ENCODE data around the gene HOOK2. TPM values are rescaled to one million over a fixed set of nuclear protein-coding genes. Genes with fewer than 3 reads are reported as not detected.
"Not testable (repeated sequence)": the region's sequence is repeated elsewhere in the genome, so short reads cannot be mapped to it uniquely, and the experiment has no call there.

Gene HOOK2
- total and polyA plus RNA-seq, 4 experiments from 2014 or later = 2.6 to 24.2 (median 13.3) TPM

DNA sequence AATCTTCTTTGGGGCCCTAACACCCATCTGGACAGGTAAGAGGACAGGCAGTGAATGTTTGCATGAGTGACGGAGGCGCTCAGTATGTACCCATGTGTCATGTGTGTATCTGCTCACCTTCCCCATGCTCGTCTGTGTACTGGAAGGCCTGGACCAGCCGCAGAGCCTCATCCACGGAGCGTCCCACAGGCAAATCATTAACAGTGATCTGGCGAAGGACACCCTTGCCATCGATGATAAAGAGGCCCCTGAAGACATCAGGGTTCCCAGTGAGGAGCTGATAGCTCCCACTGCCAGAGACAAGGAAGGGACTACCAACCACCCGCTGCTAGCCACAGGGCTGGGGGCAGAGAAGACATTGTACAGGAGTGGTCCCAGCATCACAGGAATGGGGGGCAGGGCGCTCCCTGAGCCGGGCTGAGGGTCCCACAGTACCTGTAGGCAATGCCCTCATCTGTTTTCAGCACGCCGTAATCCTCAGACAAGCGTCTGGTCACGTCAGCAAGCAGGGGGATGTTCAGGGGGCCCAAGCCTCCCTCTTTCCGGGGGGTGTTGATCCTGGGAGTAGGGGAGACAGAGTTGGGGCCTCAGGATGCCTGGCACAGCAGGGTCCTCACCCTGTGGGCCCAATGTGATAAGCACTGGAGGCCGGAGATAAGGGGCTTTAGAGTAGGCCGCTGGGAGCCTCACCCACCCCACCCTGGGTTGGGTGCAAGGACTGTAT lies 24.6 kb upstream of the HOOK2 start:
- Mint-ChIP-seq H3K4me1 (peaks cover 22 to 45% (median 33%) of the 10 kb centered on the region in 4 donors), H3K4me3 (peak overlapping the region; percentile 85 to 92 (median 90)), H3K27ac (peak overlapping the region in 2 of 7 donors; percentile 7 to 85), H3K36me3 (peaks cover 4 to 22% of the 10 kb centered on the region in 2 donors), H3K9me3 (no peaks in the 10 kb centered on the region), H3K27me3 (no peaks in the 10 kb centered on the region)
- CTCF ChIA-PET (ENCODE audit: partially characterized antibody) = interaction anchor here (0.9 to 17.4 kb wide), 3 partner anchors 29 to 63 kb away, joined by 3 to 906 read pairs (median 15); partner anchors contain the start of genes GET3 and HOOK2
- peaks cover 14% of the 10 kb centered on the region for H3K36me3 ChIP-seq (ENCODE audit: insufficient read depth, low read length)
- no peaks in the 10 kb centered on the region for H3K9me3 ChIP-seq (ENCODE audit: control insufficient read depth in 1 of 2, low read length in 2 of 2)
- peak overlapping the region in 1 of 2 donors; percentile 65 for H3K4me3 ChIP-seq (ENCODE audit: low read length in 2 of 2)
- H3K4me1 ChIP-seq (ENCODE audit: insufficient read depth, low read length) = peaks cover 39% of the 10 kb centered on the region
- H3K27me3 ChIP-seq (ENCODE audit: insufficient read depth, low read length) = no peaks in the 10 kb centered on the region
- intact Hi-C loops (cut with micrococcal nuclease) = loop anchor here (5.0 kb wide), 1 partner anchor 47 kb away; no protein-coding TSS in a partner anchor
- POLR2A ChIA-PET (ENCODE audit: partially characterized antibody) = interaction anchor here (1.0 to 20.0 kb wide), 6 partner anchors 7 to 118 kb away, joined by 3 to 1162 read pairs (median 6); partner anchors contain the start of genes DHPS, HOOK2 and JUNB
- peak overlapping the region; percentile 67 for H3K27ac ChIP-seq (ENCODE audit: low read depth, low read length)
- no peak for DNase-seq

DNA sequence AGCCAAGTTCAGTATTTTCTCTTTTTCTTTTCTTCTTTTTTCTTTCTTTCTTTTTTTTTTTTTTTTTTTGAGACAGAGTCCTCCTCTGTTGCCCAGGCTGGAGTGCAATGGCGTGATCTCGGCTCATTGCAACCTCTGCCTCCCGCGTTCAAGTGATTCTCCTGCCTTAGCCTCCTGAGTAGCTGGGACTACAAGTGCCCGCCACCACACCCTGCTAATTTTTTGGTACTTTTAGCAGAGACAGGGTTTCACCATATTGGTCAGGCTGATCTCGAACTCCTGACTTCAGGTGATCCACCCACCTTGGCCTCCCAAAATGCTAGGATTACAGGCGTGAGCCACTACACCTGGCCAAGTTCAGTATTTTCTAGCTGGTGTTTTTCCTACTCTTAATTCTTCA lies 22.3 kb upstream of the HOOK2 start:
- Mint-ChIP-seq H3K9me3 (peaks cover 0 to 11% (median 0%) of the 10 kb centered on the region in 8 donors), H3K36me3 (peaks cover 7 to 30% of the 10 kb centered on the region in 2 donors), H3K4me1 (peaks cover 30 to 60% (median 40%) of the 10 kb centered on the region in 4 donors)
- POLR2A ChIA-PET (ENCODE audit: partially characterized antibody) = interaction anchor here (2.6 to 20.0 kb wide), 4 partner anchors 10 to 75 kb away, joined by 11 to 1162 read pairs (median 22); partner anchors contain the start of genes HOOK2 and TNPO2
- peaks cover 14% of the 10 kb centered on the region for H3K36me3 ChIP-seq (ENCODE audit: insufficient read depth, low read length)
- H3K4me3 Mint-ChIP-seq; H3K27me3 ChIP-seq (ENCODE audit: insufficient read depth, low read length); H3K27ac Mint-ChIP-seq; H3K4me3 ChIP-seq (ENCODE audit: low read length in 2 of 2); H3K27me3 Mint-ChIP-seq; DNase-seq; H3K9me3 ChIP-seq (ENCODE audit: control insufficient read depth in 1 of 2, low read length in 2 of 2); H3K27ac ChIP-seq (ENCODE audit: low read depth, low read length): not testable (repeated sequence)
- CTCF ChIA-PET (ENCODE audit: partially characterized antibody) = interaction anchor here (0.7 to 17.4 kb wide), 10 partner anchors 8 to 330 kb away, joined by 3 to 906 read pairs (median 4); partner anchors contain the start of genes HOOK2 and RNASEH2A
- peaks cover 48% of the 10 kb centered on the region for H3K4me1 ChIP-seq (ENCODE audit: insufficient read depth, low read length)
- intact Hi-C loops (cut with micrococcal nuclease) = loop anchor here (2.0 to 5.0 kb wide), 2 partner anchors 50 to 61 kb away; partner anchors contain the start of gene GET3

DNA sequence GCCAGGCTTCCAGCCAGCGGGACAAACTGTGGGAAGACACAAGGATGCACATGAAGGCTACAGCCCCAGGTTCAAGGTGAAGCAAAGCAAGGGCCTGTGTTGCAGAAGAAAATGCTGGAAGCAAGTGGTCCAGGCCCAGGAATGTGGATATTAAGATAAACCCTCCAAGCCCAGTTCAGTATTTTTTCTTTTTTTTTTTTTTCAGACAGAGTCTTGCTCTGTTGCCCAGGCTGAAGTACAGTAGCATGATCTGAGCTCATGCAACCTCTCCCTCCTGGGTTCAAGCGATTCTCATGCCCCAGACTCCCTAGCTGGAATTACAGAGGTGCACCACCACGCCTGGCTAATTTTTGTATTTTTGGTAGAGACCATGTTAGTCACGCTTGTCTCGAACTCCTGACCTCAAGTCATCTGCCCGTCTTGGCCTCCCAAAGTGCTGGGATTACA lies 21.8 kb upstream of the HOOK2 start:
- peaks cover 0 to 15% (median 0%) of the 10 kb centered on the region in 8 donors for H3K9me3 Mint-ChIP-seq

DNA sequence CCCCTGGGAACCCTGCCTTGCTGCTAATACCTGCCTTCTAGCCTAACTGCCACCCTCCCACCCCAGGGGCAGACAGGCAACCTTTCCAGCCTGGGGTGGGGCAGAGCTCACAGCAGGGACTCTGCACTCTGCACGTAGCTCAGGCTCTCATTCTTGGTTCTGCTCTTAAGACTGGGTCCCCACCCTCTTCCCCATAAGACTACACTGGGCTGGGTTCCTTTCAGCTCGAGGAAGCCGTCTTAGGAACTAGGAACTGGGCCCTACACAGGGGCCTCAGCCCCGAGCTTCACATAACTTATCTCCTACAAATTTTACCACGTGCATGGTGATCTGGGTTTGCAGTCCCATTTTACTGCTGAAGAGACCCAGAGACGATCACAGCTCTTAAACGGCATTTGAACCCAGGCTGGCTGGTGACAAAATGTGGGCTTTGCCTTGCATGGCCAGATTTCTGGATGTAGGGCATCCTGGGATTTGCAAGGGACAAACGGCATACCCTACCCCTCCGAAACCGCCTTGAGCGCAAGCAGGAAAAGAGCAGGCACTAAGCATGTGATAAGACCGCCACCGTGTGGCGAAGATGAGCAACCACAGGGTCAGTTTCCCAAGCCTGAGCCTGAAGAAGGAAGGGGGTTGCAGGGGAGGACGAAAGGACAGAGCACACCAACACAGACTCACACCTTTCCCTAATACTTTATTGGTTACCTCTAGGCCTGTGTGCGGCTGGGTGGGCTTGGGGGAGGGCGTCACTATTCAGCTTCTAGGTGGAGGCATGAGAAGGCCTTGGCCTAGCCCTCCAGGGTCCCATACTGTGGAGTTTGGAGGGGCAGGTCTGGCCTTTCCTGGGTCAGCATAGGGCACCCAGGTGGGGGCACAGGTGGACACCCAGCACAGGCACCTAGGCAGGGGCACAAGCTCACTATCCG lies 21.1 kb upstream of the HOOK2 start:
- peak; percentile 79 to 84 (median 79) for DNase-seq
- intact Hi-C loops (cut with micrococcal nuclease) = loop anchor here (1.0 to 5.0 kb wide), 6 partner anchors 19 to 79 kb away; partner anchors contain the start of gene GET3
- Mint-ChIP-seq H3K4me3 (peak overlapping the region; percentile 59 to 89 (median 82)), H3K4me1 (peaks cover 25 to 51% (median 34%) of the 10 kb centered on the region in 4 donors), H3K9me3 (peaks cover 0 to 22% (median 0%) of the 10 kb centered on the region in 8 donors), H3K27me3 (no peaks in the 10 kb centered on the region), H3K27ac (peak overlapping the region in 6 of 7 donors; percentile 95 to 99 (median 97)), H3K36me3 (peaks cover 7 to 31% of the 10 kb centered on the region in 2 donors)
- POLR2A ChIA-PET (ENCODE audit: partially characterized antibody) = interaction anchor here (0.6 to 20.0 kb wide), 11 partner anchors 9 to 115 kb away, joined by 3 to 1162 read pairs (median 11); partner anchors contain the start of genes GET3, HOOK2, RNASEH2A and TNPO2
- CTCF ChIA-PET (ENCODE audit: partially characterized antibody) = interaction anchor here (0.6 to 17.4 kb wide), 28 partner anchors 9 to 402 kb away, joined by 3 to 906 read pairs (median 4); partner anchors contain the start of genes CALR, FBXW9, GET3 and HOOK2
- no peaks in the 10 kb centered on the region for H3K9me3 ChIP-seq (ENCODE audit: control insufficient read depth in 1 of 2, low read length in 2 of 2)
- no peaks in the 10 kb centered on the region for H3K27me3 ChIP-seq (ENCODE audit: insufficient read depth, low read length)
- peaks cover 42% of the 10 kb centered on the region for H3K4me1 ChIP-seq (ENCODE audit: insufficient read depth, low read length)
- peaks cover 14% of the 10 kb centered on the region for H3K36me3 ChIP-seq (ENCODE audit: insufficient read depth, low read length)
- peak overlapping the region in 1 of 2 donors; percentile 42 for H3K4me3 ChIP-seq (ENCODE audit: low read length in 2 of 2)
- peak overlapping the region; percentile 42 for H3K27ac ChIP-seq (ENCODE audit: low read depth, low read length)

More for the DNA sequence above, 21.8 kb upstream of the HOOK2 start:
- no peak overlapping the region for H3K27ac ChIP-seq (ENCODE audit: low read depth, low read length)
- peaks cover 14% of the 10 kb centered on the region for H3K36me3 ChIP-seq (ENCODE audit: insufficient read depth, low read length)
- H3K4me3 ChIP-seq (ENCODE audit: low read length in 2 of 2) = no peak overlapping the region
- peak overlapping the region in 2 of 7 donors; percentile 98 to 99 for H3K27ac Mint-ChIP-seq
- no peaks in the 10 kb centered on the region for H3K9me3 ChIP-seq (ENCODE audit: control insufficient read depth in 1 of 2, low read length in 2 of 2)
- H3K4me1 ChIP-seq (ENCODE audit: insufficient read depth, low read length) = peaks cover 43% of the 10 kb centered on the region
- POLR2A ChIA-PET (ENCODE audit: partially characterized antibody) = interaction anchor here (2.1 to 20.0 kb wide), 5 partner anchors 10 to 74 kb away, joined by 11 to 1162 read pairs (median 13); partner anchors contain the start of genes HOOK2 and TNPO2
- no peaks in the 10 kb centered on the region for H3K27me3 Mint-ChIP-seq
- no peak for DNase-seq
- no peak overlapping the region for H3K4me3 Mint-ChIP-seq
- H3K36me3 Mint-ChIP-seq = peaks cover 7 to 28% of the 10 kb centered on the region in 2 donors
- H3K4me1 Mint-ChIP-seq = peaks cover 25 to 56% (median 36%) of the 10 kb centered on the region in 4 donors
- intact Hi-C loops (cut with micrococcal nuclease) = loop anchor here (2.0 to 5.0 kb wide), 2 partner anchors 50 to 60 kb away; partner anchors contain the start of gene GET3
- H3K27me3 ChIP-seq (ENCODE audit: insufficient read depth, low read length) = no peaks in the 10 kb centered on the region
- CTCF ChIA-PET (ENCODE audit: partially characterized antibody) = interaction anchor here (0.7 to 17.4 kb wide), 13 partner anchors 9 to 331 kb away, joined by 3 to 906 read pairs (median 4); partner anchors contain the start of genes CALR, GET3, HOOK2 and RNASEH2A

DNA sequence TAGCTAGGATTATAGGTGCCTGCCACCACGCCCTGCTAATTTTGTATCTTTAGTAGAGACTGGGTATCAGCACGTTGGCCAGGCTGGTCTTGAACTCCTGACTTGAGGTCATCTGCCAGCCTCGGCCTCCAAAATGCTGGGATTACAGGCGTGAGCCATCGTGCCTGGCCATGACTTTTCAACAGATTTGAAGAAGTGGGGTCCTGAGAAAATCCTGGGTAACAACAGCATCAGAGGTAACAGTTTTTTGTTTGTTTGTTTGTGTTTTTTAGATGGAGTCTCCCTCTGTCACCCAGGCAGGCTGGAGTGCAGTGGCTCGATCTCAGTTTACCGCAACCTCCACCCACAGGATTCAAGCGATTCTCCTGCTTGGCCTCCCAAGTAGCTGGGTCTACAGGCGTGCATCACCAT lies 19.6 kb upstream of the HOOK2 start:
- Mint-ChIP-seq H3K27ac (peak overlapping the region in 6 of 7 donors; percentile 93 to 99 (median 98)), H3K4me3 (peak overlapping the region; percentile 62 to 88 (median 84)), H3K36me3 (peaks cover 7 to 34% of the 10 kb centered on the region in 2 donors), H3K4me1 (peaks cover 26 to 50% (median 34%) of the 10 kb centered on the region in 4 donors), H3K27me3 (no peaks in the 10 kb centered on the region), H3K9me3 (peaks cover 0 to 24% (median 0%) of the 10 kb centered on the region in 8 donors)
- Histone ChIP-seq H3K27me3 (ENCODE audit: insufficient read depth, low read length) (no peaks in the 10 kb centered on the region), H3K4me3 (ENCODE audit: low read length in 2 of 2) (no peak overlapping the region), H3K9me3 (ENCODE audit: control insufficient read depth in 1 of 2, low read length in 2 of 2) (no peaks in the 10 kb centered on the region), H3K36me3 (ENCODE audit: insufficient read depth, low read length) (peaks cover 10% of the 10 kb centered on the region), H3K4me1 (ENCODE audit: insufficient read depth, low read length) (peaks cover 42% of the 10 kb centered on the region), H3K27ac (ENCODE audit: low read depth, low read length) (peak overlapping the region; percentile 100)
- intact Hi-C loops (cut with micrococcal nuclease) = loop anchor here (5.0 kb wide), 4 partner anchors 52 to 1052 kb away; partner anchors contain the start of genes IER2, RAD23A and STX10
- CTCF ChIA-PET (ENCODE audit: partially characterized antibody) = interaction anchor here (0.8 to 17.4 kb wide), 9 partner anchors 8 to 118 kb away, joined by 3 to 906 read pairs (median 5); partner anchors contain the start of genes HOOK2, RNASEH2A and TNPO2
- DNase-seq = no peak
- POLR2A ChIA-PET (ENCODE audit: partially characterized antibody) = interaction anchor here (1.4 to 20.0 kb wide), 7 partner anchors 8 to 114 kb away, joined by 4 to 1162 read pairs (median 54); partner anchors contain the start of genes GET3, HOOK2, PRDX2 and THSD8

Data from CD4-positive, alpha-beta memory T cell (primary cell).